Esophagus muscularis mucosa (tissue), 3 donors: ENCODE measurements around the gene TTLL4.

Experiments used
- CTCF ChIP-seq, 3 experiments: fragments of 200-600 bp in 2 of 3; fragments of 450-650 bp in 1 of 3; sonication (generic) in 2 of 3; IDR thresholded peaks; one replicate each; pipeline ENCODE4 v1.5.1; 2017 to 2019; ENCODE audit warnings: antibody characterized with exemption in 3 of 3, mild to moderate bottlenecking in 2 of 3, moderate library complexity in 1 of 3
- POLR2A ChIP-seq: fragments of 450-650 bp; IDR thresholded peaks from one replicate; pipeline ENCODE4 v1.6.1; 2017; ENCODE audit warnings: antibody characterized with exemption, moderate library complexity, mild to moderate bottlenecking, low read depth

- TF ChIP-seq CTCF (IDR thresholded peaks at IDR 0.05) (no peak), POLR2A (no peak)
Measured at GRCh38 chr2:218698885-218699284, 11.8 kb upstream of the TTLL4 start.
